Mesendoderm (in vitro differentiated cells): ENCODE results near the gene RPS6KA2.

Source experiments
- DNase-seq: peaks from one replicate; pipeline ENCODE4 v3.0.0; 2013
- H2AK5ac ChIP-seq: 2 replicates; pipeline ENCODE4 v1.6.1; 2013; ENCODE audit warnings: low read length, inconsistent platforms
- H2BK120ac ChIP-seq: 2 replicates; pipeline ENCODE4 v1.6.1; 2013; ENCODE audit warnings: low read depth, mild to moderate bottlenecking, low read length, moderate library complexity, mixed read lengths
- H2BK15ac ChIP-seq: replicated peaks from 2 replicates; pipeline ENCODE4 v1.6.1; 2013; ENCODE audit warnings: low read depth, mild to moderate bottlenecking, moderate library complexity
- H2BK5ac ChIP-seq: 2 replicates; pipeline ENCODE4 v1.6.1; 2013; ENCODE audit warnings: low read length, inconsistent platforms
- H3K18ac ChIP-seq: 2 replicates; pipeline ENCODE4 v1.6.1; 2013; ENCODE audit warnings: mild to moderate bottlenecking, low read length, mixed read lengths
- H3K23ac ChIP-seq: one replicate; pipeline ENCODE4 v1.6.1; 2013; ENCODE audit warnings: low read length
- H3K27ac ChIP-seq: 2 replicates; pipeline ENCODE4 v1.5.1; 2013; ENCODE audit warnings: low read depth, mild to moderate bottlenecking, inconsistent platforms, low read length, moderate library complexity
- H3K27me3 ChIP-seq: 2 replicates; pipeline ENCODE4 v1.6.1; 2013; ENCODE audit warnings: low read length, control low read depth, mild to moderate bottlenecking, inconsistent platforms; ENCODE audit not compliant: insufficient read depth, poor library complexity
- H3K36me3 ChIP-seq: 2 replicates; pipeline ENCODE4 v1.6.1; 2013; ENCODE audit warnings: low read length, inconsistent platforms; ENCODE audit not compliant: control insufficient read depth, insufficient read depth
- H3K4ac ChIP-seq: one replicate; pipeline ENCODE4 v1.6.1; 2013; ENCODE audit warnings: low read depth, mild to moderate bottlenecking, low read length, moderate library complexity
- H3K4me1 ChIP-seq: 2 replicates; pipeline ENCODE4 v1.6.1; 2013; ENCODE audit warnings: low read depth, low read length, inconsistent platforms; ENCODE audit not compliant: control insufficient read depth
- H3K4me2 ChIP-seq: 2 replicates; pipeline ENCODE4 v1.6.1; 2013; ENCODE audit warnings: low read length
- H3K4me3 ChIP-seq: 2 replicates; pipeline ENCODE4 v1.5.1; 2013; ENCODE audit warnings: mild to moderate bottlenecking, low read length
- H3K56ac ChIP-seq: one replicate; pipeline ENCODE4 v1.6.1; 2013; ENCODE audit warnings: low read length
- H3K79me1 ChIP-seq: 2 replicates; pipeline ENCODE4 v1.6.1; 2013; ENCODE audit warnings: low read length, inconsistent platforms
- H3K79me2 ChIP-seq: 2 replicates; pipeline ENCODE4 v1.6.1; 2013; ENCODE audit warnings: mild to moderate bottlenecking, low read length; ENCODE audit not compliant: control insufficient read depth, insufficient read depth
- H3K9ac ChIP-seq: 2 replicates; pipeline ENCODE4 v1.6.1; 2013; ENCODE audit warnings: low read length, inconsistent platforms
- H4K5ac ChIP-seq: one replicate; pipeline ENCODE4 v1.6.1; 2013; ENCODE audit warnings: low read length
- H4K8ac ChIP-seq: one replicate; pipeline ENCODE4 v1.6.1; 2013; ENCODE audit warnings: low read depth, mild to moderate bottlenecking, control low read depth, low read length, moderate library complexity
- WGBS: extraction: QIAGEN DNeasy Blood & Tissue Kit; methylation state at CpG from one replicate; pipeline ENCODE4 v1.1.7; 2013; ENCODE audit warnings: low lambda C conversion rate, missing lambda C conversion rate; ENCODE audit not compliant: insufficient coverage; ENCODE audit errors: extremely low coverage; 5-methylcytosine and 5-hydroxymethylcytosine counted together

Gene RPS6KA2

DNA sequence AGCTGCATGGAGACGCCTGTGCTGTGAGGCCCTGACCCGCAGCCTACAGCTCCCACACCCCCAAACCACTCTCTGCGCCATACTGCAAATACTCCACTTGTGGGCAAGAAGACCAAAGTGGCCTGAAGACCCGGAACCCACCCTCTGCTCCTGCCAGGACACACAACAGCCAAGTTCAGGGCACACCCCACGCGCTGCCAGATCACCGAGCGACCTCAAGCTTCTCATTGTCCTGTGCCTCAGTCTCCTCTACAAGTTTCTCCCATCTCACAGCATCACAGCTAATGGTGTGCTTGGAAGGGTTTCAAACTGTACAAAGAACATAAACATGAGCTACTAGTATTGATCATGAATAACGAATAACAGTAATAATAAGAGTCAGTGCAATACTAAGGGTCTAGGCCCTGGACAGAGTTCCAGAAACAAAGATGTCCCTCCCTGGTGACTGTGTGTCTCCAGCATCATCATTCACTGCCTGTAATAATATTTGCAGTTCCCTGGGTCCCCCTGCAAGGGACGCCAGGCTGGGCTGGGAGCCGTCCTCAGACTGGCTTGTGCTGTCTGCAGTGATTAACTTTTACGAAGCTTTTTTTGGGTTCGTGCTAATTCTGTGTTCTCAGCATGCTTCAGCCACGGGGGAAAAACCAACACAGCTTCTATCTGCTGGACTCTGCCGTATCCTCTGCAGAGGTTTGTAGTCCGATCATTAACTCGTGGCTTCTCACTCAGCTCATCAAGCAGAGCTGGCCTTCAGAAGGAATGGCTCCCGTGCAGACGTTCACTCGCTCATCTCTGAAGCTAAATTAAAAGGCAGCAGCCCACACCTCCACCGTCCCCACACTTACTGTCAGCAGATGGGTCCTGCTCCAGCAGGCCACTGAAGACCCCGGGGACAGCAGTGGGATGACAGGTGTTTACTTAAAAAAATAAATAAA, 162.7 kb downstream of the RPS6KA2 start:
- no peak overlapping the region for H3K9ac ChIP-seq
- no peaks in the 10 kb centered on the region for H3K79me1 ChIP-seq
- H2AK5ac ChIP-seq = no peak overlapping the region
- no peak overlapping the region for H3K27ac ChIP-seq
- no peak overlapping the region for H3K4me2 ChIP-seq
- H3K27me3 ChIP-seq = no peaks in the 10 kb centered on the region
- no peak overlapping the region for H3K4me3 ChIP-seq
- H3K36me3 ChIP-seq = no peaks in the 10 kb centered on the region
- H3K18ac ChIP-seq = no peak overlapping the region
- H3K4ac ChIP-seq = no peak overlapping the region
- DNase-seq = no peak
- H3K23ac ChIP-seq = no peak overlapping the region
- no peak overlapping the region for H2BK5ac ChIP-seq
- no peak overlapping the region for H2BK15ac ChIP-seq
- WGBS = no CpG with 5 or more reads among the region's 22 CpGs
- H3K56ac ChIP-seq = no peak overlapping the region
- no peaks in the 10 kb centered on the region for H3K79me2 ChIP-seq
- H2BK120ac ChIP-seq = no peak overlapping the region
- no peak overlapping the region for H4K8ac ChIP-seq
- no peaks in the 10 kb centered on the region for H3K4me1 ChIP-seq
- no peak overlapping the region for H4K5ac ChIP-seq

DNA sequence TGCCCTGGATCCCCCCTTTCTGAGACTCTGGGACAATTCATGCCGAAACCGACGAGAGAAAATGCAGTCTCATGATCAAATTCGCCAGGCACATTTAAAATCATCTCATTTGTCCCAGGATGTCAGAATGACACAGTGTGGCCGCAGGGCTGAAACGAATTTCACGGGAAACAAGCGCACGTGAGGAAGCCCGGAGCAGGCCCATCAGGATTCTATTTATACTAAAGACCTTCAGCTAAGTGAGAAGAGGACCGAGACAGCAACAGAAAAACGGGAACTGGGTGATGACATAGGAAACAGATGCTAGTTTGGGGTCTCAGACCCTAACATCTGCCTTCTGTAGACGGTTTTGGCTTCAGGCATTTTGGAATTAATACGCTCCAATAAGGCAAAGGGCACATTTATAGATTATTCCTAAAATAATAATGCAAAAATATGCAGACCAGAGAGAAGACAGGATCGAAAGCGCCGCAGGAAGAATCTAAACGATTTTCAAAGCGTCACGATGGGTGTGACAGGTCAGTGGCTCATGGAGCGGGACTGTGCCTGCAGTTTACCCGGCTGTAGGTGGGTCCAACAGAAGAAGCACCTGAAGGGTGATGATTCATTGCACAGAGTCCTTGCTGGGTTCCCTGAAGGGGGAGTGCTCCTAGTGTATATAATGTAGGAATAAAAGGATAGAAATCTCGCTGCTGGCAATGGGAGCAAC, 163.5 kb downstream of the RPS6KA2 start:
- no peak overlapping the region for H3K9ac ChIP-seq
- no peak overlapping the region for H2BK15ac ChIP-seq
- no peaks in the 10 kb centered on the region for H3K79me1 ChIP-seq
- WGBS = no CpG with 5 or more reads among the region's 23 CpGs
- no peaks in the 10 kb centered on the region for H3K4me1 ChIP-seq
- H2BK5ac ChIP-seq = no peak overlapping the region
- no peak for DNase-seq
- no peak overlapping the region for H3K23ac ChIP-seq
- no peaks in the 10 kb centered on the region for H3K27me3 ChIP-seq
- no peak overlapping the region for H2AK5ac ChIP-seq
- no peak overlapping the region for H4K8ac ChIP-seq
- no peak overlapping the region for H3K4ac ChIP-seq
- H3K4me3 ChIP-seq = no peak overlapping the region
- no peak overlapping the region for H4K5ac ChIP-seq
- H3K79me2 ChIP-seq = no peaks in the 10 kb centered on the region
- H3K36me3 ChIP-seq = no peaks in the 10 kb centered on the region
- no peak overlapping the region for H3K4me2 ChIP-seq
- H3K27ac ChIP-seq = no peak overlapping the region
- H3K18ac ChIP-seq = no peak overlapping the region
- H2BK120ac ChIP-seq = no peak overlapping the region
- H3K56ac ChIP-seq = no peak overlapping the region

DNA sequence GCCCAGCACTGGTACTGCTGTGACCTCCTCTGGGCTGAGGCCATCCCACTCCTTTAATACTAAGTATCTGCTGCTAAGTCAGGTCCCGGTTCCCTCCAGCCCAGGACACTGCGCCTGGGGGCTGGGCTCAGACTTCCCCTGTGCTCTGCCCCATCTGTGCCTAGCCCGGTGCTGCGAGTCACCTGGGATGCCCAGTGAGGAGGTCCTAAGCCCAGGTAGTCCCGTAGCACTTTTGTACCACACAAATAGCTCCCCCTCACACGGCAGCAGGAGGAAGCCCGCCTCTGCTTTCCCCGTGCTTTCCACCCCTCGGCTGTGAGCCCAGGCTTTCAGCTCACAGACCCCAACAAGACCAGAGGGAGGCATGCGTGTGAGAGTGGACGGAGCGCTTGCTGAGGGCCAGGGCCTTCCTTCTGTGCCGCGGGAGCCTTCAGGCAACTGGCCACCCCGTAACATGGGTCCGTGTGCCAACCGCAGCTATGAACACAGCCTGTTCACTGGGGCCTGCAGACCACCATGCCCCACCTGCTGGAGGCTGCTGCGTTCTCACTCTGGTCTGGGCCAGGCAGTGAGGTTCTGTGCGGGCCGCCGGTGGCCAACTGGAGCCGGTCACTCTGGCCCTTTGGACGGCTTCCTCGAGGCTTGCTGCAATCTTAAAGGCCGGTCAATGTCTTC, 164.5 kb downstream of the RPS6KA2 start:
- no peak overlapping the region for H3K4me2 ChIP-seq
- H2BK120ac ChIP-seq = no peak overlapping the region
- no peaks in the 10 kb centered on the region for H3K79me1 ChIP-seq
- no peaks in the 10 kb centered on the region for H3K36me3 ChIP-seq
- no CpG with 5 or more reads among the region's 25 CpGs for WGBS
- H3K23ac ChIP-seq = no peak overlapping the region
- H4K8ac ChIP-seq = no peak overlapping the region
- no peak overlapping the region for H3K4me3 ChIP-seq
- no peaks in the 10 kb centered on the region for H3K4me1 ChIP-seq
- no peak overlapping the region for H4K5ac ChIP-seq
- DNase-seq = no peak
- no peak overlapping the region for H3K4ac ChIP-seq
- H3K56ac ChIP-seq = no peak overlapping the region
- no peak overlapping the region for H3K27ac ChIP-seq
- H3K27me3 ChIP-seq = no peaks in the 10 kb centered on the region
- H3K9ac ChIP-seq = no peak overlapping the region
- no peak overlapping the region for H2AK5ac ChIP-seq
- no peak overlapping the region for H3K18ac ChIP-seq
- H3K79me2 ChIP-seq = no peaks in the 10 kb centered on the region
- no peak overlapping the region for H2BK5ac ChIP-seq
- no peak overlapping the region for H2BK15ac ChIP-seq

DNA sequence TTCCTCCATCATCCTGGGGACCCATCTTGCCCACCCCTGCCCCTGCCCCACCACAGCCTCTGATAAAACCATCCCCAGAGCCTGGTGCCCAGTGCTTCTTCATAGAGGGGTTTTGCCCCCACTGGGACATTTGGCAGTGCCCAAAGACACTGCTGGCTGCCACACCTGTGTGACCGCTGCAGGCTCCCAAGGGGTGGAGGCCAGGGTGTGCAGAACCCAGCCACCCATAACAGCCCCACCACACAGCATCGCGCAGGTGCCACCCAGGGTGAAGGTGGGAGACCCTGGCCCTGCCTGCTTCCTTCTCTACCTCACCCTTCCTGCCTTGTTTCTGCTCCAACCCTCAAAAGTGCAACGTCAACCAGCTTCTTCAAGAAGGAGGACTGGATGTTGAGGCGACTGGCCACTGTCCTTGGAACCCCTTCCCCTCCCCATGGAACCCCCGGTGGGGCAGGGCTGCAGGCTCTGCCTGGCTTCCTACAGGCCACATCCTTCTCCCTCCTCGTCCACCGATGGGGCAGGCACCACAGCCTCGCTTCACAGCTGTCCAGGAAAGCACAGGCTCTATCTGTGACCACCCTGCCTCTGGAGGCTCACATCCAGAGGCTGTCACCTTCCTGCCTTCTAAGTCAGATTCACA, 165.1 kb downstream of the RPS6KA2 start:
- Histone ChIP-seq H4K8ac (no peak overlapping the region), H3K27me3 (no peaks in the 10 kb centered on the region), H3K36me3 (no peaks in the 10 kb centered on the region), H2BK120ac (no peak overlapping the region), H3K79me1 (no peaks in the 10 kb centered on the region), H3K9ac (no peak overlapping the region), H2BK5ac (no peak overlapping the region), H3K4ac (no peak overlapping the region), H3K4me3 (no peak overlapping the region), H2BK15ac (no peak overlapping the region), H4K5ac (no peak overlapping the region), H3K4me1 (no peaks in the 10 kb centered on the region), H3K27ac (no peak overlapping the region), H3K4me2 (no peak overlapping the region), H3K18ac (no peak overlapping the region), H3K23ac (no peak overlapping the region), H3K79me2 (no peaks in the 10 kb centered on the region), H2AK5ac (no peak overlapping the region), H3K56ac (no peak overlapping the region)
- no CpG with 5 or more reads among the region's 9 CpGs for WGBS
- DNase-seq = no peak

DNA sequence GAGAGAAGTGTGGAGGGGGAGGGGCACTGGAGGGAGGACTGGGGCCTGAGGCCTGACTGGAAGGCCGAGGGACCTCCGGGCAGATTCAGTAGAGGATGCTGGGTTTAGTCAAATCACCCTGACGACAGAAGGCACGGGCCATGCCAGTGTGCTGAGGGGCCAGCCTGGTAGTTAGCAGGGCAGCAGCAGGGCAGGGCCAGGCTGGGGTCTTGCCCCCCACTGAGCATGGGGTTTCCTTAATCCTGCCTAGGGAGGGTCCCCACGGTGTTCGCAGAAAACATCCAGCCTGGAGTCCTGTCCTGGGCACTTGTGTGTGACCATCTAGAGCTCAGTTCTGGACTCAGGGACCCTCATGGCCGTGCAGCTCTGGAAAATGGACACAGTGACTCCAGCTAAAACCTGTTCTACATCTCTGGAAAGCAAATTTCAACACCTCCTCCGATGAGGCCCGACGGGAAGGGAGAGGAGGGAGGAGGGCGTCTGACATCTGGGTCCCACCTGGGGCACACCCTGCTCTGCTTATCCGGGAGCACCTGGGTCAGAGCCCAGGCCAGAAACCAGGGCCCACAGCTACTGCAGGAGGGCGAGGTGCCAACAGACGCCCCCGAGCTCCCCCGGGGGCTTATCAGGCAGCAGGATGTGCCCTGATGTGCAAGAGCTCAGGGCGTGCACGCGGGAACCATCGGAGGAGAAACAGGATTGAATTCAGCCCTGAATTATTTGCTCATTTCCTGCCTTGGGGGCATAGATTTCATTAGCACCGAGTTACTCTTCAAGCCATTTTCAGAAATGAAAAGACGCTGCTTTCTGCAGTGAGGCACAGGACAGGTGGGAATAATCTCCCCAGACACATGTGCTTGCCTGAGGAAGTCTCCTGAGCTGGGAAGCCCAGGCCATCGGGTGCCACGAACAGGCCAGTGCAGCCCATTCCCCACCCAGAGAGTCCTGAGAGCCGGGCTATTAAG, 166.3 kb downstream of the RPS6KA2 start:
- no peaks in the 10 kb centered on the region for H3K79me1 ChIP-seq
- H2AK5ac ChIP-seq = no peak overlapping the region
- no peak overlapping the region for H2BK120ac ChIP-seq
- H2BK15ac ChIP-seq = no peak overlapping the region
- no CpG with 5 or more reads among the region's 25 CpGs for WGBS
- no peak overlapping the region for H3K9ac ChIP-seq
- no peaks in the 10 kb centered on the region for H3K36me3 ChIP-seq
- H3K56ac ChIP-seq = no peak overlapping the region
- no peaks in the 10 kb centered on the region for H3K4me1 ChIP-seq
- H3K79me2 ChIP-seq = no peaks in the 10 kb centered on the region
- no peak overlapping the region for H3K4me2 ChIP-seq
- no peak overlapping the region for H3K18ac ChIP-seq
- H4K5ac ChIP-seq = no peak overlapping the region
- no peak overlapping the region for H3K4ac ChIP-seq
- no peak overlapping the region for H2BK5ac ChIP-seq
- H3K23ac ChIP-seq = no peak overlapping the region
- no peak overlapping the region for H4K8ac ChIP-seq
- no peaks in the 10 kb centered on the region for H3K27me3 ChIP-seq
- no peak overlapping the region for H3K27ac ChIP-seq
- H3K4me3 ChIP-seq = no peak overlapping the region
- DNase-seq = peak; percentile 47
